NAMALWA (cell line): ENCODE results near the gene VEGFB.

Experiments used
- DNase-seq: peaks from one replicate; pipeline ENCODE4 v3.0.0-alpha.2; 2015; ENCODE audit warnings: low spot score

VEGFB gene, protein sequence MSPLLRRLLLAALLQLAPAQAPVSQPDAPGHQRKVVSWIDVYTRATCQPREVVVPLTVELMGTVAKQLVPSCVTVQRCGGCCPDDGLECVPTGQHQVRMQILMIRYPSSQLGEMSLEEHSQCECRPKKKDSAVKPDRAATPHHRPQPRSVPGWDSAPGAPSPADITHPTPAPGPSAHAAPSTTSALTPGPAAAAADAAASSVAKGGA

DNA sequence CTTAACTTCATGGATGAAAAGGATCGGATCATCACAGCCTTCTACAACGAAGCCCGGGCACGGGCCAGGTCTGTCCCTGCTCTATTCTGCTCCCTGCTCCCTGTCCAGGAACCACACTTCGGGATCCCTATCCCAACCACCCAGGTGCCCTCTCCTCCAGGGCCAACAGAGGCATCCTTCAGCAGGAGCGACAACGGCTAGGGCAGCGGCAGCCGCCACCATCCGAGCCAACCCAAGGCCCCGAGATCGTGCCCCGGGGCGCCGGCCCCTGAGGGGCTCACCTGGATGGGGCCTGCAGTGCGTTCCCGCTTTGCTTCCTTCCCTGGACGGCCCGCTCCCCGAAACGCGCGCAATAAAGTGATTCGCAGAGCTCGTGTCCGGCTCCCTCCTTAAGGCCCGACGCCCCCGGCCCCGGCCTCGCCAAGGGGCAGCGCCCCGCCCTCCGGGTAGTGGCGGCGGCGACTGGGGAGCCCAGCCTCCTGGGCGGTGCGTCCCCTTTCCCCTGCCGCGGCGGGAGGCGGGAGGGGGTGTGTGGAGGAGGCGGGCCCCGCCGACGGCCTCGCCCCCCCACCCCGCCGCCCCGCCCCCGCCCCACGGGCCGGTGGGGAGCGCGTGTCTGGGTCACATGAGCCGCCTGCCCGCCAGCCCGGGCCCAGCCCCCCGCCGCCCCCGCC lies at the start of gene VEGFB:
VEGFB (plus strand) TSS at position 672 of the 674 bp plus-strand sequence. CDS start 250 bp downstream, outside the sequence.
- peak; percentile 72 for DNase-seq

DNA sequence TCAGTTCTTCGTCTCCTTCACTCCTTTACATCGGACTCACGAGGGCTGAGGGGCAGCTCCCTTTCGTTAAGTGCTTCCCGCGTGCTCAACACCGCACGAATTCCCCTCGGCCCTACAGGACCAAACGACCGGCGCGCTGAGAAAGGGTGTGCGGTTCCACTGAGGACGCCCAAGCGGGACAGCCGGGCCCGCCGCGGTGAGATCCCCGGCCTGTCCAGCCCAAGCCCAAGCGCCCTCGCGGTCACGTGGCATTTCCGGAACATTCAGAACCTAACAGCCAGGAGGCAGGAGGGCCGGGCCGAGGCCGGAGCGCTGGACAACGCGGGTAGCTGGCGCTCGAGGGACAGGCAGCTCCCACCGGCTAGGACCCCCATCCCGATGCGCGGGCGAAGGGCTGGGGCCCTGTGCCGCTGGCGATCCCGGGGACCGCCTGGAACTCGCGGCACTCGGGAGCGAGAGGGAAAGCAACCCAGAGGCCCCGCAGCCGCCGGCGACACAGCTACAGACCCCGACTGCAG lies 49.1 kb upstream of the VEGFB start:
- no peak for DNase-seq

DNA sequence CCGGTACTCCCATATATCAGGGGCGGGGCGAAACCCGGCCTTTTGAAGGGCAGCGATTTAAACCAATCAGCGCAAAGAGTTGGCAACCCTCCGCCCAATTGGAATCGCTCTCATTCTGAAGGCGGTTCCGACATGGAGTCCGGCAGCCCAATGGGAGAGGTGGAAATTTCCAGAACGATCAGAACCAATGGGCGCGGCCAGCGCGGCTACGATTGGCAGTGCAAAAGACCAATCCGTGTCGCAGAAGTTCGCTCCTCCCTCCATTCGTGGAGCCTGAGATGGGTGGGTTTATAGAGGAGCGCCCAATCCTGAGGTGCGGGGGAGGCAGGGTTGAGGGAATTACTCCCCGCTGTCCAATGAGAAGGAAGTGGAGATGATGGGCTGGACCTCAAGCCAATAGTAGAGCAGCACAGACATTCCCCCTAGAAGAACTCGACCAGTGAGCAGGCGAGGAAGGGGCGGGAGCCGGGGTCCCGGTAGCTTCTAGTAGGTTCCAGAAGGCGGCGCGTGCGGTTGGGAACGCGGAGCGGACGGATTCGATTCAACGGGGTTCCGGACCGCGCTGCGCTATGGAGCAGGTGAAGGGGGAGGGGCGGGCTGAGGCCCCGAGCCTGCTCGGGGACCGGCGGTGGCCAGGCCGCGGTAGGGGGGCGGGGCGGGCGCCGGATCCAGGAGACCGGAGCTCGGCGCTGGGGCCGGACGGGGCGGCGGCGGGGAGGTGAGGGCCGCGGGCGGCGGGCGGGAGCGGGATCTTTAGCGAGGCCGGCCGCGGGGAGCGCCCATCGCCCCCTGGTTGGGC lies 48.5 kb upstream of the VEGFB start, which contains the start of gene STIP1:
STIP1 (plus strand) TSS at position 479 of the 799 bp plus-strand sequence; CDS start at position 570, 91 bp downstream.
- DNase-seq: peak; percentile 100

DNA sequence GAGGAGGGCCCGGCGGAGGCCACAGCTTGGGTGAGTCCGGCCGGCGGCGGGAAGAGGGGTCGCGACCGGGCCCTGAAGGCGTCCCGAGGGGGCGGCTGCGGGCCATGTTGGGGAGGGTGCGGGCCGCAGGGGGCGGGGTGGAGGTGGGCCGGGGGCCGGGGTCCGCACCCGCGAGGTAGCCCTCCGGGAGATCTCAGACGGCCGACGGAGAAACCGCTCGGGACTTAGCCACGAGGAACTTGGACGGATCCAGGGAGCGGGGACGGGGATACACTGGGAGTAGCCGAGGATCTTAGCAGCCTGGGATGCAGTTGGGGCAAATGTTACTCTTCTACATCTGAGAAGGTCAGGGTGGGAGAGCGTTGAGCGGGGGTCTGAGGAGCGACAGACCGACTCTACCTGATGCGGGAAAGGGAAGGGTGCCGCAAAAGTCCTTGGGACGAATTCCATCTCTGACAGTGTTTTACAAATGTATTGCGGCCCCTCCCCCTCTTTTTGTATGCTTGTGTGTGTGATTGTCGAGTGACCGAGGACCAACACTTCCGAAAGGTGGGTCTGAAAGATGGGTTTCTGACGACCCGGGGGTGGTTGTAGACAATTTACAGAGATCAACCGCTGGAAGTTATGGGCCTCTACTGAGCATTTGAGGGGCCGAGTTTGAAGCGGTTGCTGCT lies 47.8 kb upstream of the VEGFB start:
- DNase-seq: peak; percentile 37

DNA sequence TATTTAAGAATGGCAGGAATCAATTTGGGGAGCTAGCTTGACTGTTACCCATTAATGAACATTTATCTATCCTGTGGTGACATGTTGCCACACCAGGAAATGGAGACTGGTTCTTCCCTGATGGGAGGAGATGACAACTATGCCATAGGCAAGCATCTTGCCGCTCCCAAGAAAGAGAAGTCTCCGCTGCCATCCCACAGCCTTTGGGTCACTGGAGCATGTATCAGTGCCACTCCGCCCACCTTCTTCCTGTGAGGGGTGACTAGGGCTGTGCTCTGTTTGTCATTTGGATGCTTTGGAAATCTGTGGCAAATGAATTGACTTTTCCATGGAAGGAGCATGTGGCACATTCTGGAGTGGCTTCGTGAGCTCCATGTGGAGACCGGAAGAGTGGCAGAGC lies 42.0 kb upstream of the VEGFB start:
- DNase-seq: no peak

DNA sequence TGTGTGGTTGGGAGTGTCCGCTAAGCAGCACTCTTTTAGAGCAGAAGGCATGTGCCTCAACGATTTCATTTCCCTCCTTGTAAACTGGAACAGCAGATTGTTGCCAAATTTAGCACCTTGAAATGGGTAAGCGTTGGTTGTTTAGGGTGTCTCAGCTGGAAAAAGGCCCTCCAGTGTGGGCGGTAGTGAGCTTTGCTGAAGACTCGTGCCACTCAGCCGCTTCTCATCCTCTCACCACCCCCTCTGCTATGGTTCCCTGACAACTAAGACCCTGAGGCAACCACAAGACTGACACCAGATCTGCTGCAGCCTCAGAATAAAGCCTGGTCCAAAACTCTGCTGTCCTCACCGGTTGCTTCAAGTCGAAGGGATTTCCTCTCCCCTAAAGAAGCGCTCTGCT lies 37.8 kb upstream of the VEGFB start:
- DNase-seq: no peak

DNA sequence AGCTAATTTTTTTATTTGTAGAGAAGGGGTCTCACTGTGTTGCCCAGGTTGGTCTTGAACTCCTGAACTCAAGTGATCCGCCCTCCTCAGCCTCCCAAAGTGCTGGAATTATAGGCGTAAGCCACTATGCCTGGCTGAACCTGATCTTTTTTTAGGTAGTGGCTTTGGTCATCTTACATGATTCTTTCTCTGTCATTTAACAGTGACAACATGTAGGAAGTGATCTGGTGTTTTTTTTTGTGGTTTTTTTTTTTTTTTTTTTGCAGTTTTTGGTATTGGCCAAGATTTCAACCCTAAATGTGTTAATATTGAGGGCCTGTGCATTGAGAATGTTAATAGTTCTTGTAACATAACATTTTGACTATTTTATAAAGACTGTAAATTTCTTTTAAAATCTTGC lies 35.9 kb upstream of the VEGFB start:
- no peak for DNase-seq

DNA sequence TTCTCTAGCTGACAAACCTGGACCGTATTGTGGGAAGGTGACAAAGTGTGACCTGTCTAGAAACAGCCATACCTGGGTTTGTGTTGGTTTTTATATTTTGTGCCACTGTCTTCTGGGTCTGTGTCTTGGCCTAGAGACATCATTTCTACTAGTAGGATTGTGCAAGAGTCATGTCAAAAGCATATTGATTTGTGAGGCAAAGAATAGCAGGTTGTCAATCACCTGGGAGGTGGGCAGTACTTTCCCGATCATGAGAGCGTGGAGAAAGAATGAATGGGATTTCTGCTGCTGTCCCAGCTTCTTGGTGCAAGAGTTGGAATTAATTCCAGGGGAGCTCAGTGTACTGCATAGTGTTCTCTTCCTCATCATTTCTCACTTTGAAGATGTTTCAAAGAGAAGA lies 32.8 kb upstream of the VEGFB start:
- DNase-seq: no peak

DNA sequence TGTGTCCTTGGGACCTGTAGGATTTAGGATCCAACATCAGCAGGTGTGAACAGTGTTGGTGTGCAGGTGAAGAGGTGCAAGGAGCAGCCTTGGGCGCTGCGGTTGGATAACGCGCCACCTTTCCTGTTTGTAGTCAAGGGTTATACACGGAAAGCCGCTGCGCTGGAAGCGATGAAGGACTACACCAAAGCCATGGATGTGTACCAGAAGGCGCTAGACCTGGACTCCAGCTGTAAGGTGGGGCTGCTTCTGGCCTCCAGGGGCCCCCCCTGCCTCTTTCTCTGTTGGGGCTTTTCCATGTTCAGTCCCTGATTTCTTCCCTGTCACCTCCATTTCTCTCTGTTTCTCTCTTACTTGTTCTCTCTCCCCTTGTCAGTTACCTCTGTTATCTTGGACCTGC lies 31.4 kb upstream of the VEGFB start:
- DNase-seq: no peak

DNA sequence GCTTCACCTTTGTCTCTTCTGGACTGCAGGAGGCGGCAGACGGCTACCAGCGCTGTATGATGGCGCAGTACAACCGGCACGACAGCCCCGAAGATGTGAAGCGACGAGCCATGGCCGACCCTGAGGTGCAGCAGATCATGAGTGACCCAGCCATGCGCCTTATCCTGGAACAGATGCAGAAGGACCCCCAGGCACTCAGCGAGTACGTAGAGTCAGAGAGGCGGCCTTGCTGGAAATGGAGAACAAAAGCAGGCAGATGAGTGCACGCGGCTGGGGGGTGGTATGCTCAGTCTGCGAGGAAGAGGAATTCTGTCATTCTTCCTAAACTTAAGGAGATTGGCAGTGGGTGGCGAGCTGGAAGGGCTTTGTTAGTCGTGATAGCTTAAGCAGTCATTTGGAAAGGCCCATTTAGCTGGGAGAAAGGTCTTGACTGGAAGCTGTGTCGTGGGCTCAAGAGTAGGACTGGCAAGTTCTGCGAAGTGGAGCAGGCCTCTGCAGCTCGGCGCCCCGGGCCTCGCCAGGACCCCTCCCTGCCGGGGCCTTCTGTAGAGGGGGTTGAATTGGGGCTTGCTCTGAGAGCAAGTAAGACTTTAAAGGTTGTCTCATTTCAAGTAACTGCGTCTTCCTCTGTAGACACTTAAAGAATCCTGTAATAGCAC lies 30.8 kb upstream of the VEGFB start:
- no peak for DNase-seq

DNA sequence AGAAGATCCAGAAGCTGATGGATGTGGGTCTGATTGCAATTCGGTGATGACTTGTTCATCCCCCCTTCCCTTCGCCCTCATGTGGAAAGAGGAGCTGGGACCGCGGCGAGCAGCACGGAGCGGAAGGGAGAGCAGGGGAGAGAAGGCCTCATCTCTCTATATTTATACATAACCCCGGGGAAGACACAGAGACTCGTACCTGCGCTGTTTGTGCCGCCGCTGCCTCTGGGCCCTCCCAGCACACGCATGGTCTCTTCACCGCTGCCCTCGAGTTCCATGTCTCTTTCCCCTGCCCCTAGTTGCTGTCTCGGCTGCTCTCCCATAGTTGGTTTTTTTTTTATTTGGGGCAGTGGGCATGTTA lies 30.3 kb upstream of the VEGFB start:
- DNase-seq: no peak

DNA sequence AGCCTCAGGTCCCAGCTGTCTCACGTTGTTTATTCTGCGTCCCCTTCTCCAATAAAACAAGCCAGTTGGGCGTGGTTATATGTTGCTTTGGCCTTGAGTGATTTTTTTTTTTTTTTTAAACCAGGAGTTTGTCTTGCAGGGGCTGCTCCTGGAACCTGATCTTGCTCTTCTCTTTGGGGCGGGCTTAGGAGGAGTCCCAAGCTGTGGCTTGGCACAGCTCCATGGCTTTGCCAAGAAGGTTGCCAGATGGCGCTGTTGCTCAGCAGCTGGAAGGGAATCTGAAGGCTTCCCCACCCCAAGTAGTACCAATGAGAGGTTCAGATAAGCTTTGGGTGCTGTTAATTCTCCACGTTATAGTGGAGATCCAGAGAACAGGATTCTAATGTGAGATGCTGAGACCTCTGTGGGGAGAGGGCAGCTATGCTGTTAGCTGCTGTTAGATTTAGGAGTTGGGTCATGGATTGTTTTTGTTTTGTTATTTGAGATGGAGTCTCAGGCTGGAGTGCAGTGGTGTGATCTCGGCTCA lies 29.9 kb upstream of the VEGFB start:
- DNase-seq: peak; percentile 88

DNA sequence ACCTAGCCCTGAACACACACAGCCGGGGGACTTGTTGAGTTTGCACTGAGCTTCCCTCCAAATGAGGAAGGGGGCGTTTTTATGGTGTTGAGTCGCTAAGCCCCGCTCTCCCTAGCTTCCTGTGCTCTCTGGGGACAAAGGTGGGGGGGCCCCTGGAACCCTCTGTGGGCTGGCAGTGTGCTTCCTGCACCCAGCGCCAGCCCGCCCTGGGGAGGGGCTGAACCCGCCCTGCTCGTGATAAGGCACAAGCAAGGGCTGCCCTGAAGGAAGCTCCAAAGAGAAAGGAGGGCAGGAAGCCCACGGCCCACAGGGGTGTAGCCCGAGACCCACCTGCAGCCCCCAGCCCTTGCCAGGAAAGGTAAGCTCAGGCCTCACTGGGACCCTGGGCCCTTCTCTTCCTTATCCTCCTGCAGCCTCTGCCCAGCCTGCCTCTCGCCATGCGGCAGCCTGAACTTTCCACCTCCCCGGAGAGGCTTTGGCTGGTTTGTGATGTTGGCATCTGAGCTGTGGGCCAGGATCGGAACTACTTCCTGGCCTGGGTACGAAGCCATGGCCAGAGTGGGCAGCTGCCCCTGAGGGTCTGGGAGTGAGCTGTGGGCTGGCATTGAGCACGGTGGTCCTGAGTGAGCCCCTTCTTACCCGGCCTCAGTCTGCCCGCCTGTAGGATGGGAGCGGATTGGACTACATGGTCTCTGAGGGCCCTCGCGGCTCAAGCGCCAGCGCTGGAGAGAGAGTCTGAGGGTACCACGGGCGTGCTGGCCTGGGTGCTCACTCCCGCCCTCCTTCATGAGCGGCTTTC lies 27.7 kb upstream of the VEGFB start, which contains the start of gene FERMT3:
FERMT3 (plus strand) TSS at position 265 of the 799 bp plus-strand sequence. CDS start 644 bp downstream, outside the sequence.
- peak; percentile 71 for DNase-seq

DNA sequence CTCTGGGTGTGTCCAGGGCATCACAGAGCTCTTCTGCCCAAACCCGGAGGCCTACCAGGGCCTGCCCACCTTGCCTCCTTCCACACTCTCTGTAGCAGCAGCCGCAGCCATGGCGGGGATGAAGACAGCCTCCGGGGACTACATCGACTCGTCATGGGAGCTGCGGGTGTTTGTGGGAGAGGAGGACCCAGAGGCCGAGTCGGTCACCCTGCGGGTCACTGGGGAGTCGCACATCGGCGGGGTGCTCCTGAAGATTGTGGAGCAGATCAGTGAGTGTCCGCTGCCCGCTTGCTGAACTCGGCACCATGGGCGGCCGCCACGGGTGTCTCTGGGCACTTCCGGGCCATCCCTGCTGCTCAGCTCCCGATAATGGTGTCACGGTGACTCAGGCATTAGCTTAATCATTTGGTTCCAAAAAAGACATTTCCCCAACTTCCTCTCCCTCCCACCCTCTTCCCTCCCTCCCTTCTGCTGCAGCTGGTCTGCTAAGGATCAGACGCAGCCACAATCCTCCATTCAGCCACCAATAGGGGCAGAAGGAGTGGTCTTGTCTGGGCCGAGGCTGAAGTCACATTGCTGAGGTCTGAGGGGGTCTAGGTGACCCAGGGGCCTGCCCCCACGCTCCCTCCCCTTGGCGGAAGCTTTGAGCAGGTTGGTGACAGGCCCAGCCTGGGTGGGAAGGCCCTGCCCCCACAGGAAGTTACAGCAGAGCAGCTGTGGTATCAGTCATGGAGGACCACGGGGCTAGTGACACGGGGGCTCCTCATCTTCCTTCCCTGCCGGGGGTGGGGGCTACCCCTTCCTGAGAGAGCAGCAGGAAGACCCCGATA lies 26.9 kb upstream of the VEGFB start:
- DNase-seq: peak; percentile 77

DNA sequence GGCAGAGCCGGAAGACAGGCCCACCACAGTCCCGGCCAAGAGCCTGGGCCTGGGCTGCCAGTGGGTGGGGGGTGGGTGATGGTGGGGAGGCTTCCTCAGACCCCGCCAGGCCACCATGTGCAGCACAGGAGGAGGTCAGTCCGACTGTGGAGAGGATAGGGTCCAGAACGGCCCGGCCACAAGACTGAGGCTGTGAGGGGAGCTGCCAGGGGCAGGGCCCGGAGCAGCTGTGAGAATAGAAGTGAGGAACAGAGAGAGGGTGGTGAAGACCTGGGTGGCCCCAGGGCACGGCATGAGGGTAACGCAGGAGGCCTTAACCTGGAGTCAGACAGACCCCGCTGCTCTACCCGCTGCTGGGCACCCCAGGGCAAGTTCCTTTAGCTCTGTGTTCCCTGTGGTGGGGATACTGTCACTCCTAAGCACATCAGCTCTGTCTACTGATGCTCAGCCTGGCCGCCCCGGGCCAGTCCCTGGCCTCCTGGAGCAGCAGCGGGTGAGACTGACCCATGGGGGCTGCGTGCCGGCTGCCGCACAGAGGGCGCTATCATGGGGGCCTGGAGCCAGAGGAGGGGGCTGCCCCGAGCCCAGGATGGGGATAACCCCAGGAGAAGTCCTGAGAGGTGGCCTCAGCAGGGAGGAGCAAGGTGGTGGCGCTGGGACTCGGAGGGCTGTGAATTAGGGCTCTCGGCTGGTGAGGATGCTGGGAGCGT lies 26.1 kb upstream of the VEGFB start:
- DNase-seq: no peak

DNA sequence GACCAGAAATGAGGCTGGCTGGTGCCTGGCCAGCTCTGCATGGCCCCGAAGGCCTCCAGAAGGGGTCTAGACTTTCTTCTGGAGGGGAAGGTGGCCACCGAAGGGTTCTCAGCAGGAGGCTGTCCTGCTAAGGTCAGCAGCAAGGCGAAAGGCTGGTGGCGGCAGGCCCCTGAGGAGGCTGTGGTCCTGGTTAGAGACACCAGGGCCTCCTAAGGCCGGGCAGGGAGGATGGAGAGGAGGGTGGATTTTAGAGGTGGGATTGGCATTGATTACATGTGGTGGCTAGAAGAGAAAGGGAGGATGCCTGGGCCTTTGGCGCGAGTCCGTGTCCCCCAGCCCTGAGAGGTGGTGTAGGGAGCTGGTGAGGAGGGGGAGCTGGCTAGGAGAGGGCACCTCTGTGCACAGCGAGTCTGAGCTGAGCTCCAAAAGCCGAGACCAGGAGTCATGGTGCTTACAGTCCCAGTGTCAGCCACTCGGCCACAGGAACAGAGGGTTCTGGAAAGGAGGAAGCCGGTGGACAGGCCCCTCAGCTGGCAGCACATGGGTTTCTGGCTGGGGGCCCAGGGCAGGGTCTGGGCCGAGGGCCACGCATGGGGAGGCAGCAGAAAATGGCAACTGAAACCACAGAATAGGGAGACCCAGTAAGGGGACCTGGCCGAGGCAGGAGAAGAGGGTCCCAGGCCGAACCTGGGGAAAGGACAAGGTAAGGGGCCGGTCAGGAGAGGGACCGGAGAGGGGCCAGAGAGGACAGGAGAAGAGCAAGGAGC lies 25.4 kb upstream of the VEGFB start:
- DNase-seq: no peak

DNA sequence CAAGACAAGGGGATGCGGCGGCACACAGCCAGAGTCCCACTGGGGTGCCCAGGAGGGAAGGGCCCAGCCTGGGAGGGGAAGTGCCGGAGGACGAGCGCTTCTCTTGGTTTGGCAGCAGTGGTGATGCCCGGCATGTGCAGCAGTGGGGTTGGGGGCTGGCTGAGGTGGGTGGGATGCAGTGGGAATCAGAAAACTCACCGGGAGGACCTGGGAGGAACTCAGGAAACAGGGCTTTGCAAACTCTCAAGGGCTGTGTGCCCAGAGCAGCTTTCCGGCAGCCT lies 24.9 kb upstream of the VEGFB start:
- DNase-seq: no peak

DNA sequence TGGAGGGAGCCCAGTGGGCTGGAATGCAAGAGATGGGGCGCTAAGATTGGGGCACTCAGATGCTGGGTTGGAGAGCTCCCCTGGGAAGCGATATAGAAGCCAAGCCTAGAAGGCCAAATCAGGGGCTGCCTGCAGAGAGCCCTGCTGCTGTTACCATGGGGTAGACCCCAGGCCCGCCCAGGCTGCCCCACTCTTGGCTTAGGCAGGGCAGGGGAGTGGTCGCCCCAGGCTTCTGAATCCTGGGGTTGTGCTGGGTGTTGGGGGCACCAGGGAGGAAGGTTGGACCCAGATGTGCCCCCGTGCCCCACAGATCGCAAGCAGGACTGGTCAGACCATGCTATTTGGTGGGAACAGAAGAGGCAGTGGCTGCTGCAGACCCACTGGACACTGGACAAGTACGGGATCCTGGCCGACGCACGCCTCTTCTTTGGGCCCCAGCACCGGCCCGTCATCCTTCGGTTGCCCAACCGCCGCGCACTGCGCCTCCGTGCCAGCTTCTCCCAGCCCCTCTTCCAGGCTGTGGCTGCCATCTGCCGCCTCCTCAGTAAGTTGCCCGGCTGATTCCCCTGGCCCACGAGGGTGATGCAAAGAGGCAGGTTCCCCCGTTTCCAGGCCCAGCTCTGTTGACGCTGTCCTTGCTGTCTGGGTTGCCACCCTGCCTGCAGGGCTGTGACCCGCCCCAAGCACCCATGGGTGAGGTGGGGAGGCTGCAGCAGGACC lies 23.9 kb upstream of the VEGFB start:
- DNase-seq: no peak
